HEK293 (cell line): ENCODE results near the gene PCDHB4.

Experiments
- OVOL3 ChIP-seq: fragments of 450-650 bp; formaldehyde crosslinking; IDR thresholded peaks from 2 replicates; pipeline ENCODE4 v1.5.1; 2016; ENCODE audit warnings: missing biosample characterization, missing genetic modification characterization
- TCF7L2 ChIP-seq: IDR thresholded peaks from 2 replicates; pipeline ENCODE4 v1.6.1; 2011; ENCODE audit warnings: low read depth, mild to moderate bottlenecking, inconsistent platforms, low read length, moderate library complexity, borderline replicate concordance
- ZNF2 ChIP-seq: fragments of 450-650 bp; formaldehyde crosslinking; IDR thresholded peaks from 2 replicates; pipeline ENCODE4 v1.5.1; 2016; ENCODE audit warnings: missing biosample characterization, missing genetic modification characterization
- ZNF530 ChIP-seq: fragments of 450-650 bp; formaldehyde crosslinking; IDR thresholded peaks from 2 replicates; pipeline ENCODE4 v1.5.1; 2016; ENCODE audit warnings: low read depth, missing biosample characterization, missing genetic modification characterization
- TF ChIP-seq, protein P1 (sequence below): fragments of 450-650 bp; formaldehyde crosslinking; IDR thresholded peaks from 2 replicates; pipeline ENCODE4 v1.5.1; 2016; ENCODE audit warnings: missing biosample characterization, missing genetic modification characterization
- TF ChIP-seq, protein P2 (sequence below): fragments of 450-650 bp; formaldehyde crosslinking; IDR thresholded peaks from 2 replicates; pipeline ENCODE4 v1.5.1; 2016; ENCODE audit warnings: missing biosample characterization, missing genetic modification characterization
- TF ChIP-seq, protein P3 (sequence below): fragments of 450-650 bp; formaldehyde crosslinking; IDR thresholded peaks from 2 replicates; pipeline ENCODE4 v1.5.1; 2016; ENCODE audit warnings: missing biosample characterization, missing genetic modification characterization

DNA sequence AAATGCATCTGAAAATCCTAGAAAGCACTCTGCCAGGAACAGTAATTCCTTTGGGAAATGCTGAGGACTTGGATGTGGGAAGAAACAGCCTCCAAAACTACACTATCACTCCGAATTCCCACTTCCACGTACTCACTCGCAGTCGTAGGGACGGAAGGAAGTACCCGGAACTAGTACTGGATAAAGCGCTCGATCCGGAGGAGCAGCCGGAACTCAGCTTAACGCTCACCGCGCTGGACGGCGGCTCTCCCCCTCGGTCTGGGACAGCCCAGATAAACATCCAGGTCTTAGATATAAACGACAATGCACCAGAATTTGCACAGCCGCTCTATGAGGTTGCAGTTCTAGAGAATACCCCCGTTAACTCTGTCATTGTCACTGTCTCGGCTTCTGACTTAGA lies 20.6 kb upstream of the PCDHB4 start:
- TF ChIP-seq OVOL3 (tag by site-specific recombination), result no peak
- TF ChIP-seq, protein P1, sequence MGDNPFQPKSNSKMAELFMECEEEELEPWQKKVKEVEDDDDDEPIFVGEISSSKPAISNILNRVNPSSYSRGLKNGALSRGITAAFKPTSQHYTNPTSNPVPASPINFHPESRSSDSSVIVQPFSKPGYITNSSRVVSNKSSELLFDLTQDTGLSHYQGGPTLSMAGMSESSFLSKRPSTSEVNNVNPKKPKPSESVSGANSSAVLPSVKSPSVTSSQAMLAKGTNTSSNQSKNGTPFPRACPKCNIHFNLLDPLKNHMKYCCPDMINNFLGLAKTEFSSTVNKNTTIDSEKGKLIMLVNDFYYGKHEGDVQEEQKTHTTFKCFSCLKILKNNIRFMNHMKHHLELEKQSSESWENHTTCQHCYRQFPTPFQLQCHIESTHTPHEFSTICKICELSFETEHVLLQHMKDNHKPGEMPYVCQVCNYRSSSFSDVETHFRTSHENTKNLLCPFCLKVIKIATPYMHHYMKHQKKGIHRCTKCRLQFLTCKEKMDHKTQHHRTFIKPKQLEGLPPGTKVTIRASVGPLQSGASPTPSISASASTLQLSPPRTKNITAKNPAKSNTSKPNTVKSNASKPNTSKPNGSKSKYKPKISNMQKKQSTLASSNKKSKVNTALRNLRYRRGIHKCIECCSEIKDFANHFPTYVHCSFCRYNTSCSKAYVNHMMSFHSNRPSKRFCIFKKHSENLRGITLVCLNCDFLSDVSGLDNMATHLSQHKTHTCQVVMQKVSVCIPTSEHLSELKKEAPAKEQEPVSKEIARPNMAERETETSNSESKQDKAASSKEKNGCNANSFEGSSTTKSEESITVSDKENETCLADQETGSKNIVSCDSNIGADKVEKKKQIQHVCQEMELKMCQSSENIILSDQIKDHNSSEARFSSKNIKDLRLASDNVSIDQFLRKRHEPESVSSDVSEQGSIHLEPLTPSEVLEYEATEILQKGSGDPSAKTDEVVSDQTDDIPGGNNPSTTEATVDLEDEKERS, result no peak
- TF ChIP-seq, protein P2, sequence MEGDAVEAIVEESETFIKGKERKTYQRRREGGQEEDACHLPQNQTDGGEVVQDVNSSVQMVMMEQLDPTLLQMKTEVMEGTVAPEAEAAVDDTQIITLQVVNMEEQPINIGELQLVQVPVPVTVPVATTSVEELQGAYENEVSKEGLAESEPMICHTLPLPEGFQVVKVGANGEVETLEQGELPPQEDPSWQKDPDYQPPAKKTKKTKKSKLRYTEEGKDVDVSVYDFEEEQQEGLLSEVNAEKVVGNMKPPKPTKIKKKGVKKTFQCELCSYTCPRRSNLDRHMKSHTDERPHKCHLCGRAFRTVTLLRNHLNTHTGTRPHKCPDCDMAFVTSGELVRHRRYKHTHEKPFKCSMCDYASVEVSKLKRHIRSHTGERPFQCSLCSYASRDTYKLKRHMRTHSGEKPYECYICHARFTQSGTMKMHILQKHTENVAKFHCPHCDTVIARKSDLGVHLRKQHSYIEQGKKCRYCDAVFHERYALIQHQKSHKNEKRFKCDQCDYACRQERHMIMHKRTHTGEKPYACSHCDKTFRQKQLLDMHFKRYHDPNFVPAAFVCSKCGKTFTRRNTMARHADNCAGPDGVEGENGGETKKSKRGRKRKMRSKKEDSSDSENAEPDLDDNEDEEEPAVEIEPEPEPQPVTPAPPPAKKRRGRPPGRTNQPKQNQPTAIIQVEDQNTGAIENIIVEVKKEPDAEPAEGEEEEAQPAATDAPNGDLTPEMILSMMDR (tag by site-specific recombination), result no peak
- no peak for TF ChIP-seq ZNF530 (tag by site-specific recombination)
- no peak for TF ChIP-seq TCF7L2
- TF ChIP-seq ZNF2 (tag by site-specific recombination), result no peak
- TF ChIP-seq, protein P3, sequence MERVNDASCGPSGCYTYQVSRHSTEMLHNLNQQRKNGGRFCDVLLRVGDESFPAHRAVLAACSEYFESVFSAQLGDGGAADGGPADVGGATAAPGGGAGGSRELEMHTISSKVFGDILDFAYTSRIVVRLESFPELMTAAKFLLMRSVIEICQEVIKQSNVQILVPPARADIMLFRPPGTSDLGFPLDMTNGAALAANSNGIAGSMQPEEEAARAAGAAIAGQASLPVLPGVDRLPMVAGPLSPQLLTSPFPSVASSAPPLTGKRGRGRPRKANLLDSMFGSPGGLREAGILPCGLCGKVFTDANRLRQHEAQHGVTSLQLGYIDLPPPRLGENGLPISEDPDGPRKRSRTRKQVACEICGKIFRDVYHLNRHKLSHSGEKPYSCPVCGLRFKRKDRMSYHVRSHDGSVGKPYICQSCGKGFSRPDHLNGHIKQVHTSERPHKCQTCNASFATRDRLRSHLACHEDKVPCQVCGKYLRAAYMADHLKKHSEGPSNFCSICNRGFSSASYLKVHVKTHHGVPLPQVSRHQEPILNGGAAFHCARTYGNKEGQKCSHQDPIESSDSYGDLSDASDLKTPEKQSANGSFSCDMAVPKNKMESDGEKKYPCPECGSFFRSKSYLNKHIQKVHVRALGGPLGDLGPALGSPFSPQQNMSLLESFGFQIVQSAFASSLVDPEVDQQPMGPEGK (tag by site-specific recombination), result no peak
